HG03558 (cell line): Measurements from ENCODE around the gene LHPP.

Experiments used
- ATAC-seq: cut with Tn5 transposase; IDR thresholded peaks from one replicate; pipeline ENCODE4 v1.9.1; 2021; ENCODE audit warnings: moderate number of reproducible peaks; ENCODE audit not compliant: unreplicated experiment; ENCODE audit errors: extremely low read depth

The LHPP gene

DNA sequence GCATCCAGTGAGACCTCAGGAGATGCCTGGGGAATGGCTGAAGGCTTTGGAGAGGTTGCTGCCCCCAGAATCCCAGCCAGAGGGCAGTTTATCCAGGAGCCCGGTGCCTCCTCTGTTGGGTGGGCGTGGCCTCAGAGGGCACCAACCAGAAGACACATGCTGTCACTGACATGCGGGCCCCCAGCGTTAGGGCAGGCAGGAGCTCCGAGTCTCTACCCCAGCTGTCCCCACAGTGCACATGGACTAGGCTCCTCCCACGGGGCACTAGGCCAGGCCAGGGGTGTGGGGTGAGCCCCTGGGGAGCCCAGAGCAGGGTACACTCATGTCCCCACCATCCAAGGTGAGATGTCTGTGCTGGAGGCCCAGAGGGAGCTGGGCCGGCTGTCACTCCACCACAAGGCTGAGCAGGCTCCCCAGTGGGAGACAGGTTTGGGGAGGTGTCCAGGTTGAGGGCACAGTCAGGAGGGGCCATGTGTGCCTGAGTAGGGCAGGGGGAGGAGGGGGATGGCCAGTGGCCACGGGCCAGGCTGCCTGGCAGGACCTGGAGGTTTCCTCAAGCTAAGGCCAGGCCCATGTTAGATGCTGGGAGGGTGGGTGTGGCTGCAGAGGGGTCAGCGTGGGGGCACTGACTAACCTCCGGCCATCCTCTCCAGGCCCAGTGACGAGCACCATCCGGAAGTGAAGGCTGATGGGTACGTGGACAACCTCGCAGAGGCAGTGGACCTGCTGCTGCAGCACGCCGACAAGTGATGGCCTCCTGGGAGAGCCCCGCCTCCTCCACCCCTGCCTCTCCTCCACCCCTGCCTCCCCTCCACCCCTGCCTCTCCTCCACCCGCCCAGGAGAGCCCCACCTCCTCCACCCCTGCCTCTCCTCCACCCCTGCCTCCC is 151.2 kb downstream of the LHPP start:
- no peak for ATAC-seq

DNA sequence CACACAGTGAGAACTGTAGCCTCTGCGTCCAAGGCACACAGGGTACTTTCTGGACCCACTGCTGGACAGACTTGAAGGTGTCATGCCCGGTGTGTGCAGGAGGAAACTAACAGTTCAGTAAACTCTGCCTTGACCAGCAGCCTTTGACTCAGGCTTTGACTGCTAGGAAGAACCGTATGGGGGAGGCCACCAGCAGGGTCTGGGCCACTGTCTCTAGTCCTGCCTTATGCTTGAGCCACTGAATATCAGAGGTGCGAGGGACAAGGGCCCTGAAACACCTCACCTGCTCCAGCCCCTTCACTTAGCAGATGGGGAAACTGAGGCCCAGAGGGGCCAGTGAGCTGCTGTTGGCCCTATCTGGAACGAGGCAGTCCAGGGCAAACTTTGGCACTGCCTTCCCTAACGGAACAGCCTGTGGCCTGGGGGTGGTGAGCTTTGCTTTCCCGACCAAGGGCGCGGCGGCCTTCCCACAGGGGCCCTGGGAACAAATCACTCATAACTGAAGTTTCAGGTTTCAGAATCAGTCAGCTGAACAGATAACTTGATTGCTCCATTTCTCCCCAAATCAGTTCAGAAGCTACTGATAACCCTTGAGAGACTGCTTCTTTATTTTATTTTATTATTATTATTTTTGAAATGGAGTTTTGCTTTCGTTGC is 152.5 kb downstream of the LHPP start:
- ATAC-seq, result peak; percentile 40

DNA sequence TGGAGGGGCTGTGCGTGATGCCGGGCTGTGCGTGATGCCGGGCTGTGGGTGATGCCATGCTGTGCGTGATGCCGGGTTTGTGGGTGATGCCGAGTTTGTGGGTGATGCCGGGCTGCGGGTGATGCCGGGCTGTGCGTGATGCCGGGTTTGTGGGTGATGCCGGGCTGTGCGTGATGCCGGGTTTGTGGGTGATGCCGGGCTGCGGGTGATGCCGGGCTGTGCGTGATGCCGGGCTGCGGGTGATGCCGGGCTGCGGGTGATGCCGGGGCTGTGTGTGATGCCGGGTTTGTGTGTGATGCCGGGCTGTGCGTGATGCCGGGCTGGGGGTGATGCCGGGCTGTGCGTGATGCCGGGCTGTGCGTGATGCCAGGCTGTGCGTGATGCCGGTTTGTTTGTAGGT is 153.6 kb downstream of the LHPP start:
- ATAC-seq, result no peak

- ATAC-seq, result no peak
Measured at GRCh38 chr10:124616040-124616835, 154.6 kb downstream of the LHPP start.

GRCh38 chr10:124616836-124617130 is 155.2 kb downstream of the LHPP start:
- no peak for ATAC-seq

GRCh38 chr10:124618470-124619073 is 156.9 kb downstream of the LHPP start:
- no peak for ATAC-seq

DNA sequence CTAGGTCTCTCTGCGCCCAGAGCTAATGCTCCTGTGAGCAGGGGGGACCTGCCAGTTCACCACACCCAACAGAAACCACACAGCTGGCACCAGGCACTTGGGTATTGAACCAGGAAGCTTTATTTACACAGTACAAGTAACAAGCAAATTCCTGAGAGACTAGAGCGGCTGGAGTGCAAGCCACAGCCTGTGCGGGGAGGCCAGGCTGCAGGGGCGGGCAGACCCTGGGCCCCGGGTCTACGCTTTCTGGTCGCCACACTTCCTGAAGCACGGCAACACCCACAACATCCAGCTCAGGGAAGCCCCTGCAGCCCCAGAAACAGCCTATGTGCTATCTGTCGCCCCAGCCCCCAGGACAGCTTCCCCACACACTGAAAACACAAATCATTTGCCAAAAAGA is 157.6 kb downstream of the LHPP start:
- ATAC-seq, result no peak

DNA sequence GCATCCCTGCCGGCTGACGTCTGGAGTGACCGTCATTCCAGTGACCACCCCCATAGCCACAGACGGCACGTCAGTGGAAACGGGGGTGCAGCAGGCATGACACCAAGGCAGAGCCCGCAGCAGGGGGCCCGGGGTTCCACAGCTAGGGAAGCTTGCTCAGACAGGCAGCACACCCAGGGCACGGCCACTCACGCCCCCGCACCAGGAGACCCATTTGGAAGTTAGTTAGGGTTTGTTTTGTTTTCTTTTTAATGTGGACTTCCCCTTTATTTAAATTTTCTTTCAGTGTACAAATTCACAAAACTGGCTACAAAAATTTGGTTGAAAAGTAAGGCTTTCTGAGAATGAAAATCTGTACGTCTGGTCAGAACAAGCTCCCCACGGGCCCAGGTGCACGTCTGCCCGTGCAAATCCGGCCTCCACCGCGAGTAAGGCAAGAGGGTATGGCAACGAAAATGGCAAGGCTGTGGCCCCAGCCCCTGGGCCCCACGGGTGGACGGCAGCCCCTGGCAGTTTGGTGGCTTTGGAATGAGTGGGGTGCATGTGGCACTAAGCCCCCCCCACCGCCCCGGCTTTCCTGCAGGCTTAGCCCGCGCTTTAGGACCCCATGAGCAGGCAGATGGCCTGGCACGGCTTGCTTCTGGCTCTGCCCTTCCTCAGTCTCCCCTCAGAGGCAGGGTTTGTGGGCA is 158.3 kb downstream of the LHPP start:
- ATAC-seq, result no peak

DNA sequence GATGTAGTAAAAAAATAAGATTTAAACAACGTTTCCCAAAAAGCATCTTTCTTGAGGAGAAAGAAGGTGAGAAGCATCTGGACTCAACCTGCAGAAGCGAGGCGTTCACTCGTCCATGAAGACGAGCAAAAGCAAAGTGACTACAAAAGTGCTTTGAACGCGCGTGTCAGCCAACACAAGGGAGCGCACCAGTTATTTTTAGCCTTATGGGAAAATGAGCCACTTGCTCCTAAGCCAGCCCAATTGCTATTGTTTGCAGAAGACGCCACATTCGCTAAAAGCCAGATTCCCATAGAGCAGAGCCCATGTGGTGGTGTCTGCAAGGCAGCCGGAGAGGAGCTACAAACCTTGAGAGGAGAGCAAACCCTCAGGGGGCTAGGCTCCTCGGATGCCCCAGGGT is 160.0 kb downstream of the LHPP start:
- ATAC-seq, result no peak

GRCh38 chr10:124622158-124622557 is 160.5 kb downstream of the LHPP start:
- ATAC-seq, result no peak

- no peak for ATAC-seq
Measured at GRCh38 chr10:124622866-124623536, 161.4 kb downstream of the LHPP start.

DNA sequence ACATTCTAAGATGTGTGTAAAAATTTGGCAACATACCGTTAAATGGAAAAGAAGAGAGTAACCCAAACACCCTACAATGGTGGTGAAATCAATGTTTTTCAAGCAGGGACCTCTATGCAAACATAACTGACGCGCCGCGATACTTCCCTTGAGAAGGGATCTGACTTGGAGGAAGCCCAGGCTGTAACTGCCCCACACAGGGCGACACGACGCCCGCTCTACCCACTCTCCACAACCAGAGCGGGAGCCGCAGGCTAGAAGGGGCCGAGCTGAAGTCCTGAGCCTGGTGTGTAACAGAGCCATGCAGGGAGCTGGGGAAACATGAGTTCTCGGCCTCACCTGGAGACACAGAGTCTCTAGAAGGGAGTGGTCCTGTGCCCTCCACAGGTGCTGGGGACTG is 162.4 kb downstream of the LHPP start:
- no peak for ATAC-seq

DNA sequence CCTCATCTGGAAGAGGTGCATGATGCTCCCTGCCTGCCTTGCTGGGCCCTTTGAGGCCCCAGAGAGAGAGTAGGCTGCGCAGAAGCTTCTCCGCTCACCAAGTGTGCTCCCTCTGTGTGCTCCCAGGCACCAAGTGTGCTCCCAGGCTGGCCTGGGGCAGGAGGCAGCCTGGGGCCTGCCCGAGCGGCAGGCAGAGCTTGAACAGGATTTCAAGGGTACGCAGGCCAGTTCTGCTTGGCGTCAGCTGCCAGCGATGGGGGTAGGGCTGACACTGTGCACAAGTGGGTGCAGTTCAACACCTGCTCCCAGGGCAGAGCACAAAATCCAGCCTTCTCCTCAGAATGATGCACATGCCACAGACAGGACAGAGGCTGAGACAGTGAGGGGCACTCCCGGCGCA is 162.8 kb downstream of the LHPP start:
- ATAC-seq, result no peak

GRCh38 chr10:124624895-124625294 is 163.3 kb downstream of the LHPP start:
- ATAC-seq, result no peak

- ATAC-seq, result no peak
Measured at GRCh38 chr10:124625831-124626238, 164.2 kb downstream of the LHPP start.

GRCh38 chr10:124626759-124627380 is 165.2 kb downstream of the LHPP start:
- peak; percentile 64 for ATAC-seq

- no peak for ATAC-seq
Measured at GRCh38 chr10:124627866-124628675, 166.4 kb downstream of the LHPP start.

- ATAC-seq, result no peak
Measured at GRCh38 chr10:124628676-124629021, 167.0 kb downstream of the LHPP start.
